SK-N-SH (cell line): ENCODE data around the gene ABLIM2. TPM values are rescaled to one million over a fixed set of nuclear protein-coding genes. Genes with fewer than 3 reads are reported as not detected.

ENCODE experiments used
- CTCF ChIA-PET: fragments of 300-600, 350-600 bp; formaldehyde crosslinking; extraction: SDS; loops from one replicate; lab custom pipeline; 2021; lab: Yijun Ruan, JAX
- POLR2A ChIA-PET: fragments of 350-600 bp; sonication (Branson Sonifier 250); formaldehyde crosslinking; extraction: SDS; loops from one replicate; lab custom pipeline; 2020; ENCODE audit warnings: antibody characterized with exemption, inconsistent platforms; lab: Yijun Ruan, JAX
- DNase-seq: peaks from one replicate; pipeline ENCODE4 v3.0.0; 2012
- H2AFZ ChIP-seq: fragments of 200-600 bp; sonication (generic); 2 replicates; pipeline ENCODE4 v1.8.1; 2016; ENCODE audit warnings: antibody characterized with exemption, mild to moderate bottlenecking, low read depth
- H3F3A ChIP-seq: fragments of 200-600 bp; sonication (generic); replicated peaks from 2 replicates; pipeline ENCODE3; 2016; ENCODE audit warnings: antibody characterized with exemption, mild to moderate bottlenecking; ENCODE audit not compliant: insufficient read depth
- H3K27ac ChIP-seq, 2 experiments: fragments of 200-500 bp in 1 of 2; fragments of 200-600 bp in 1 of 2; sonication (Bioruptor generic) in 1 of 2; sonication (generic), shearing (Covaris generic) in 1 of 2; 2 replicates each; pipeline versions ENCODE4 v1.5.1 to v1.6.1; 2014 to 2016; ENCODE audit warnings: low read depth in 2 of 2, inconsistent platforms in 1 of 2, low read length in 1 of 2, mild to moderate bottlenecking in 1 of 2, mixed read lengths in 1 of 2
- H3K27me3 ChIP-seq: fragments of 200-600 bp; sonication (generic), shearing (Covaris generic); 2 replicates; pipeline ENCODE4 v1.6.1; 2016; ENCODE audit warnings: mixed run types; ENCODE audit not compliant: insufficient read depth
- H3K36me3 ChIP-seq, 2 experiments: fragments of 200-500 bp in 1 of 2; fragments of 200-600 bp in 1 of 2; sonication (Bioruptor generic) in 1 of 2; sonication (generic) in 1 of 2; replicated peaks in 1 of 2; 2 replicates each; pipeline versions ENCODE3 to v1.5.1; 2014 to 2016; ENCODE audit warnings: low read length in 1 of 2, mild to moderate bottlenecking in 1 of 2; ENCODE audit not compliant: insufficient read depth in 2 of 2, control insufficient read depth in 1 of 2
- H3K4me1 ChIP-seq, 2 experiments: fragments of 200-500 bp in 1 of 2; fragments of 200-600 bp in 1 of 2; sonication (Bioruptor generic) in 1 of 2; sonication (generic), shearing (Covaris generic) in 1 of 2; 2 replicates each; pipeline versions ENCODE4 v1.5.1 to v1.6.1; 2014 to 2016; ENCODE audit warnings: low read depth in 1 of 2, low read length in 1 of 2, mixed run types in 1 of 2; ENCODE audit not compliant: insufficient read depth in 2 of 2, control insufficient read depth in 1 of 2
- H3K4me2 ChIP-seq: fragments of 200-600 bp; sonication (generic), shearing (Covaris generic); 2 replicates; pipeline ENCODE4 v1.6.1; 2017; ENCODE audit warnings: mixed run types
- H3K4me3 ChIP-seq, 2 experiments: fragments of 200-500 bp in 1 of 2; fragments of 200-600 bp in 1 of 2; sonication (Bioruptor generic) in 1 of 2; sonication (generic), shearing (Covaris generic) in 1 of 2; 2 replicates each; pipeline versions ENCODE4 v1.5.1 to v1.8.1; 2014 to 2016; ENCODE audit warnings: low read depth in 2 of 2, inconsistent platforms in 1 of 2, low read length in 1 of 2, mild to moderate bottlenecking in 1 of 2, mixed read lengths in 1 of 2, moderate library complexity in 1 of 2
- H3K79me2 ChIP-seq: fragments of 200-600 bp; sonication (generic); 2 replicates; pipeline ENCODE4 v1.8.1; 2017; ENCODE audit warnings: mild to moderate bottlenecking; ENCODE audit not compliant: insufficient read depth
- H3K9ac ChIP-seq: fragments of 200-600 bp; sonication (generic); 2 replicates; pipeline ENCODE4 v1.6.1; 2017; ENCODE audit warnings: mixed run types
- H3K9me2 ChIP-seq: fragments of 200-600 bp; sonication (generic); 2 replicates; pipeline ENCODE4 v1.6.1; 2017; ENCODE audit warnings: mixed run types
- H3K9me3 ChIP-seq: fragments of 200-600 bp; sonication (generic); 2 replicates; pipeline ENCODE4 v1.6.1; 2017; ENCODE audit warnings: mixed run types, mild to moderate bottlenecking, moderate library complexity
- H4K20me1 ChIP-seq: fragments of 200-600 bp; sonication (generic); 2 replicates; pipeline ENCODE4 v1.6.1; 2017; ENCODE audit warnings: mild to moderate bottlenecking, mixed run types; ENCODE audit not compliant: insufficient read depth
- EP300 ChIP-seq, 2 experiments: IDR thresholded peaks; 2 replicates each; pipeline versions ENCODE4 v1.4.0 to v1.6.1; 2012; ENCODE audit warnings: borderline replicate concordance in 1 of 2, low read depth in 1 of 2, low read length in 1 of 2
- FOXJ3 ChIP-seq: sonication (generic); formaldehyde crosslinking; IDR thresholded peaks from 2 replicates; pipeline ENCODE4 v1.5.1; 2020; ENCODE audit warnings: mild to moderate bottlenecking, missing genetic modification reagents
- RCOR1 ChIP-seq: fragments of 150-350 bp; IDR thresholded peaks from 2 replicates; pipeline ENCODE4 v1.6.1; 2017; ENCODE audit warnings: antibody characterized with exemption, low read length
- TAF1 ChIP-seq: IDR thresholded peaks from 2 replicates; pipeline ENCODE4 v1.6.1; 2012; ENCODE audit warnings: low read depth, mild to moderate bottlenecking, low read length, moderate library complexity, borderline replicate concordance
- WGBS: methylation state at CpG from one replicate; pipeline ENCODE4 v1.1.6; 2017; ENCODE audit warnings: low lambda C conversion rate; 5-methylcytosine and 5-hydroxymethylcytosine counted together
- polyA plus RNA-seq, 3 experiments: library from polyadenylated mRNA; depleted of rRNA; stranded (reverse); fragments of >200 nt; gene quantifications; 2 replicates each; pipeline ENCODE4 v1.2.3, GENCODE V29; 2012
- TF ChIP-seq, protein P1 (sequence below): IDR thresholded peaks from 2 replicates; pipeline ENCODE4; 2012
- TF ChIP-seq, protein P2 (sequence below): IDR thresholded peaks from 2 replicates; pipeline ENCODE4 v1.4.0; 2012; ENCODE audit warnings: low read depth, borderline replicate concordance
- TF ChIP-seq, protein P3 (sequence below): IDR thresholded peaks from 2 replicates; pipeline ENCODE4 v1.4.0; 2012; ENCODE audit warnings: low read depth

The ABLIM2 gene
- polyA plus RNA-seq, 1 of the 3 experiments (the other 2 are of a cell fraction): 0.53 TPM

DNA sequence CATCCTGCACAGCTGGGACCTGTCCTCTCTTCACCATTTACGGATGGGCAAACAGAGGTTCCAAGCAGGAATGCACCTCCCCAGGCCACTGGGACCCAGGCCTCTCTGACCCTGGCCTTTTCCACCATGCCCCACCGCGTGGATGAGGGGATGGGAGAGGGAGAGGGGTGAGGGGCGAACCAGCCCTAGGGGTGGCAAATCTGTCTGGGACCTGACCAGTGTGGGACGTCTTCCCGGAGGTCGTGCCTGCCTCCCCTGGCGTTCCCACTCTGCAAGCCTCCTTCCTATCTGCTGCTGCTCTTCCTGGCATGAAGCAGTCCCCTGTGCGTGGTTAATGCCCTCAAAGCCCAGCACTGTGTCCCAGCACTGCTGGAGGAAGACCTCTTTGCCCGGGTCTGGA lies 35.9 kb downstream of the ABLIM2 start:
- POLR2A ChIA-PET: no interaction called here
- TF ChIP-seq, protein P1, sequence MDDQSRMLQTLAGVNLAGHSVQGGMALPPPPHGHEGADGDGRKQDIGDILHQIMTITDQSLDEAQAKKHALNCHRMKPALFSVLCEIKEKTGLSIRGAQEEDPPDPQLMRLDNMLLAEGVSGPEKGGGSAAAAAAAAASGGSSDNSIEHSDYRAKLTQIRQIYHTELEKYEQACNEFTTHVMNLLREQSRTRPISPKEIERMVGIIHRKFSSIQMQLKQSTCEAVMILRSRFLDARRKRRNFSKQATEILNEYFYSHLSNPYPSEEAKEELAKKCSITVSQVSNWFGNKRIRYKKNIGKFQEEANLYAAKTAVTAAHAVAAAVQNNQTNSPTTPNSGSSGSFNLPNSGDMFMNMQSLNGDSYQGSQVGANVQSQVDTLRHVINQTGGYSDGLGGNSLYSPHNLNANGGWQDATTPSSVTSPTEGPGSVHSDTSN: no peak
- TF ChIP-seq, protein P2, sequence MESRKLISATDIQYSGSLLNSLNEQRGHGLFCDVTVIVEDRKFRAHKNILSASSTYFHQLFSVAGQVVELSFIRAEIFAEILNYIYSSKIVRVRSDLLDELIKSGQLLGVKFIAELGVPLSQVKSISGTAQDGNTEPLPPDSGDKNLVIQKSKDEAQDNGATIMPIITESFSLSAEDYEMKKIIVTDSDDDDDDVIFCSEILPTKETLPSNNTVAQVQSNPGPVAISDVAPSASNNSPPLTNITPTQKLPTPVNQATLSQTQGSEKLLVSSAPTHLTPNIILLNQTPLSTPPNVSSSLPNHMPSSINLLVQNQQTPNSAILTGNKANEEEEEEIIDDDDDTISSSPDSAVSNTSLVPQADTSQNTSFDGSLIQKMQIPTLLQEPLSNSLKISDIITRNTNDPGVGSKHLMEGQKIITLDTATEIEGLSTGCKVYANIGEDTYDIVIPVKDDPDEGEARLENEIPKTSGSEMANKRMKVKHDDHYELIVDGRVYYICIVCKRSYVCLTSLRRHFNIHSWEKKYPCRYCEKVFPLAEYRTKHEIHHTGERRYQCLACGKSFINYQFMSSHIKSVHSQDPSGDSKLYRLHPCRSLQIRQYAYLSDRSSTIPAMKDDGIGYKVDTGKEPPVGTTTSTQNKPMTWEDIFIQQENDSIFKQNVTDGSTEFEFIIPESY: no peak
- no peaks in the 10 kb centered on the region for H3K79me2 ChIP-seq
- no peak overlapping the region for H3K4me2 ChIP-seq
- peak overlapping the region in 1 of 2 experiments; percentile 88; a peak in 1 of 4 replicates for H3K27ac ChIP-seq
- no peak overlapping the region for H2AFZ ChIP-seq
- H3K27me3 ChIP-seq: no peaks in the 10 kb centered on the region; the same call in 1 of the 2 replicates
- H3K9me3 ChIP-seq: no peaks in the 10 kb centered on the region
- H3F3A ChIP-seq: no peaks in the 10 kb centered on the region
- CTCF ChIA-PET: interaction anchor here (0.6 kb wide), 1 partner anchor 318 kb away, joined by 3 read pairs; no protein-coding TSS in a partner anchor
- WGBS: 87% methylated on average over 10 of the region's 10 CpGs
- no peak overlapping the region for H3K9ac ChIP-seq
- peaks cover 0 to 65% of the 10 kb centered on the region in 2 experiments; a peak in 2 of 4 replicates for H3K4me1 ChIP-seq
- no peaks in the 10 kb centered on the region for H3K36me3 ChIP-seq
- no peaks in the 10 kb centered on the region for H3K9me2 ChIP-seq
- DNase-seq: no peak
- H4K20me1 ChIP-seq: no peaks in the 10 kb centered on the region
- H3K4me3 ChIP-seq: no peak overlapping the region

DNA sequence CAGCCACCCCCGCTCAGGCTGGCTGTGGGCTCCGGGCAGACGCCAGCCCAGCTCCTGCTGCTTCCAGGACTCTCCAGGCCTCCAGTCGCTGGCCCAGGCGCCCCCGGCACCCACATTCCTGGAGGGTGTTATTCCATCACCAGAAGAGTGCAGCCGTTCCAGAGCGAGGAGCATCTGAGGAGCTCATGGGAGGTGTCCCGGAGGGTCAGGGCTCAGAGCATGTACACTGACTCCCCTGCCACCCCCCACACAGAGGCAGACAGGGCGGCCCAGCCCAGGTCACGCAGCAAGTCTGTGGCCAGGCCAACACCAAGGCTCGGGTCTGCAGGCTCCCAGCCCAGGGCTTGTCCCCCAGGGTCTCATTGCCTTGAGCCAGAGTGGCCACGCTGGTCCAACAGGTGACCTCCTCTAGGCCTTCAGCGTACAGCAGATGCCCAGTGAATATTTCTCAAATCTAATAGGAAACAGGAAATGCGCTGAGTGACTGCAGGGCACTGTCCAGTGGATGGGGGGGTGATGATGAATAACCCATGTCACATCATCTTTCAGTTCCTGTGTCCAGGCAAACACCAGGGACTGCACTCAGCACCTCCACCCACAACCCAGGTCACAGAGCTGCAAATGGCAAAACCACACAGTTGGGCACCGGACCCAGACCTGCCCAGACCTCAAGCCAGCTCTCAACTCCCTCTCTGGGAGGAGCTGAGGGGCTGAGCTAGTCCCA lies 37.2 kb downstream of the ABLIM2 start:
- 50% methylated on average over 4 of the region's 16 CpGs for WGBS
- CTCF ChIA-PET: interaction anchor here (0.6 to 1.5 kb wide), 5 partner anchors 8 to 105 kb away, joined by 3 to 5 read pairs (median 3); no protein-coding TSS in a partner anchor
- TF ChIP-seq TAF1 (no peak), EP300 (IDR thresholded peaks at IDR 0.05; ENCODE audit: borderline replicate concordance in 1 of 2, low read depth in 1 of 2, low read length in 1 of 2) (peak in 1 of 2 experiments; percentile 85; a peak in 2 of 4 replicates), RCOR1 (peak; percentile 86), FOXJ3 (CRISPR knock-in tag) (peak; percentile 79; the same call in 1 of the 2 replicates)
- TF ChIP-seq, protein P1: no peak
- TF ChIP-seq, protein P2: no peak
- TF ChIP-seq, protein P3, sequence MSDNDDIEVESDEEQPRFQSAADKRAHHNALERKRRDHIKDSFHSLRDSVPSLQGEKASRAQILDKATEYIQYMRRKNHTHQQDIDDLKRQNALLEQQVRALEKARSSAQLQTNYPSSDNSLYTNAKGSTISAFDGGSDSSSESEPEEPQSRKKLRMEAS: no peak

More for the DNA sequence above, 37.2 kb downstream of the ABLIM2 start:
- no peaks in the 10 kb centered on the region for H3K36me3 ChIP-seq
- peak; percentile 86 for DNase-seq
- H3K4me2 ChIP-seq: no peak overlapping the region
- H3K9ac ChIP-seq: no peak overlapping the region
- H3K4me3 ChIP-seq: no peak overlapping the region
- no peaks in the 10 kb centered on the region for H3F3A ChIP-seq
- no peaks in the 10 kb centered on the region for H3K79me2 ChIP-seq
- no peaks in the 10 kb centered on the region for H4K20me1 ChIP-seq
- H3K4me1 ChIP-seq: peaks cover 0 to 62% of the 10 kb centered on the region in 2 experiments; a peak in 2 of 4 replicates
- H3K9me2 ChIP-seq: no peaks in the 10 kb centered on the region
- POLR2A ChIA-PET: interaction anchor here (1.2 kb wide), 1 partner anchor 71 kb away, joined by 3 read pairs; no protein-coding TSS in a partner anchor
- H3K27ac ChIP-seq: peak overlapping the region in 1 of 2 experiments; percentile 88; a peak in 2 of 4 replicates
- H2AFZ ChIP-seq: no peak overlapping the region
- H3K9me3 ChIP-seq: no peaks in the 10 kb centered on the region
- H3K27me3 ChIP-seq: no peaks in the 10 kb centered on the region; the same call in 1 of the 2 replicates
